Regular cardiac myocyte (primary cell): ENCODE results near the gene OR52N2. TPM values are rescaled to one million over a fixed set of nuclear protein-coding genes. Genes with fewer than 3 reads are reported as not detected.

Source experiments
- total RNA-seq: library from RNA; depleted of rRNA; stranded (reverse); fragments of >200 nt; gene quantifications from 2 replicates; pipeline ENCODE4 v1.2.3, GENCODE V29; 2014

OR52N2 gene
- not detected in 2 replicates for total RNA-seq

GRCh38 chr11:5808500-5809121 lies at the start of gene OR52N2:
TSS of gene OR52N2 (plus strand) at chr11:5808924. CDS start at chr11:5820336, 11,412 bp downstream.

GRCh38 chr11:5783255-5783654 lies 25.5 kb upstream of the OR52N2 start, which contains the start of gene OR52N5:
TSS of gene OR52N5 (minus strand) at chr11:5783355. CDS start at chr11:5778634, 4,721 bp downstream.

GRCh38 chr11:5791165-5791564 lies 17.6 kb upstream of the OR52N2 start, which contains the start of gene OR52N1:
TSS of gene OR52N1 (minus strand) at chr11:5791265. CDS start at chr11:5788816, 2,449 bp downstream.

DNA sequence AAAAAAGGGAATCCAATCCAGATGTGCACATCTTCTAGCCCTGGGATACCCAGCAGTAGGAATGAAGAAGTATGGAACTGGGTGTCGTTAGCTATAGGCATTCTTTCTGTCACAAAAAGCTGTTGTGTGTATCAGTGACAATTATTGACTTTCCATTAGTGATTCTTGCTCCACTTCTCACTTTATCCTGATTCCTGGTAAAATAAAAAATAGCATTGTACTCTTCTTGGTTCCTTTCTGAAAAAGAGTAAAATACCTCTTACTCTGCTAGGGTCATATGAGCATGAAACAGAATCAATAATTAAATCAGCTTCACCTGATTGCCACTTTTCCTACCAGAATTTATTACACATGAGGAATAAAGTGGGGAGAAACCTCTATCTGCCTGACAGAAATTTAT lies 33.1 kb downstream of the OR52N2 start, which contains the start of gene OR52E6:
TSS of gene OR52E6 (minus strand) at position 101 of the 400 bp plus-strand sequence. CDS start at position 101, 0 bp downstream.

GRCh38 chr11:5857590-5857989 lies 48.9 kb downstream of the OR52N2 start, which contains the start of gene OR52E8:
TSS of gene OR52E8 (minus strand) at chr11:5857690. CDS start at chr11:5857690, 0 bp downstream.

Other genes with a start within 250 kb of the OR52N2 start
- not detected in 2 replicates for gene OR52B6, start 228.0 kb upstream of the OR52N2 start, total RNA-seq
- 2.8 and 5.2 TPM in 2 replicates for gene TRIM6, start 212.3 kb upstream of the OR52N2 start, total RNA-seq
- gene TRIM34, start 183.9 kb upstream of the OR52N2 start, total RNA-seq = 8.6 and 13.2 TPM in 2 replicates
- 42.2 and 49.3 TPM in 2 replicates for gene TRIM5, start 123.8 kb upstream of the OR52N2 start, total RNA-seq
- gene TRIM22, start 119.1 kb upstream of the OR52N2 start, total RNA-seq = 68.2 and 177 TPM in 2 replicates
- not detected in 2 replicates for gene OR56B1, start 72.5 kb upstream of the OR52N2 start, total RNA-seq
- not detected in 2 replicates for gene OR52N4, start 54.7 kb upstream of the OR52N2 start, total RNA-seq
- gene OR52N5, start 25.6 kb upstream of the OR52N2 start, total RNA-seq = not detected in 2 replicates
- gene OR52N1, start 17.7 kb upstream of the OR52N2 start, total RNA-seq = not detected in 2 replicates
- gene OR52E6, start 33.0 kb downstream of the OR52N2 start, total RNA-seq = not detected in 2 replicates
- not detected in 2 replicates for gene OR52E8, start 48.8 kb downstream of the OR52N2 start, total RNA-seq
- gene OR52E4, start 71.7 kb downstream of the OR52N2 start, total RNA-seq = not detected in 2 replicates
- not detected in 2 replicates for gene OR52E5, start 84.3 kb downstream of the OR52N2 start, total RNA-seq
- gene OR56A3, start 133.3 kb downstream of the OR52N2 start, total RNA-seq = not detected in 2 replicates
- gene OR56A5, start 159.6 kb downstream of the OR52N2 start, total RNA-seq = not detected in 2 replicates
- not detected in 2 replicates for gene OR52L1, start 178.1 kb downstream of the OR52N2 start, total RNA-seq
- not detected in 2 replicates for gene OR56A4, start 198.0 kb downstream of the OR52N2 start, total RNA-seq
- not detected in 2 replicates for gene OR56A1, start 221.8 kb downstream of the OR52N2 start, total RNA-seq